HG03432 (cell line): ENCODE results near the gene IMMP2L.
"Not testable (repeated sequence)": the region's sequence is repeated elsewhere in the genome, so short reads cannot be mapped to it uniquely, and the experiment has no call there.

Source experiments
- ATAC-seq: cut with Tn5 transposase; IDR thresholded peaks from one replicate; pipeline ENCODE4 v1.9.1; 2021; ENCODE audit warnings: mild to moderate bottlenecking, moderate library complexity; ENCODE audit not compliant: unreplicated experiment

IMMP2L gene

GRCh38 chr7:110962374-110962773 is 599.9 kb downstream of the IMMP2L start:
- no peak for ATAC-seq

GRCh38 chr7:110960811-110961210 is 601.5 kb downstream of the IMMP2L start:
- ATAC-seq, result no peak

DNA sequence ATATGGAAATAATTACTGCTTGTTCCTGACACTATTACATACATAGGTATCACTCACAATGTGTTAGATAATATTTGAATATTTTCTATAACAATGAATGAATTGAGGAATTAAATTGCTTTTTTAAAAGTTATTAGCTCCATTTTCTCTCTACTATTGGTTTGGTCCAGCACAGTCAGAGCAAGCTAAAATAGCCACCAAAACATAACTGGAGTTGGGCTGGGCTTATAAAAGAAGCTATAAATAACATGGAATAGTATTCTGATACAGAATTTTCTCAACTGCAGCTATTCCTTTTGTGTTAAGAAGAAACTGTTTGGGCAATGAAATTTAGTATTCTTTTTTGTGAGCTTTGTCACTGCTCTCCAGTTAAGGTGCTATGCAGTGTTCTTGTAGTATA is 614.0 kb downstream of the IMMP2L start:
- no peak for ATAC-seq

DNA sequence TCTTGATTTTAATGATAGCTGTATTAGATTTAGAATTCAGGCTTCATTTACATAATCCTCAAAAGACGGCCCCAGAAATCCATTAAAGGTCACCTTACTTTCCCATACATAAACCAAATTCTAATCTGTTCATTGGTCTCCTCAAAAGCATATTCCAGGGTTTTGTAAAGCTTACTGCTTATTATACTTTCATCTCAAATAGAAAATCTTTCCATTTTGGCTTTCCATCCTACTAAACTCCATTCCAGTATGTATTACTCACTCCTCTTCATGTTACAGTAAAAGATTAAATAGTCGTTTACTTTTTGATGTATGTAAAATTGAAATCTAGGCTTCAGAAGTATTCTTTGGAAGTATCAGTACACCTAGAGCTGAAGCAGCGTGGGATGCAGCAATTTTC is 614.9 kb downstream of the IMMP2L start:
- no peak for ATAC-seq

DNA sequence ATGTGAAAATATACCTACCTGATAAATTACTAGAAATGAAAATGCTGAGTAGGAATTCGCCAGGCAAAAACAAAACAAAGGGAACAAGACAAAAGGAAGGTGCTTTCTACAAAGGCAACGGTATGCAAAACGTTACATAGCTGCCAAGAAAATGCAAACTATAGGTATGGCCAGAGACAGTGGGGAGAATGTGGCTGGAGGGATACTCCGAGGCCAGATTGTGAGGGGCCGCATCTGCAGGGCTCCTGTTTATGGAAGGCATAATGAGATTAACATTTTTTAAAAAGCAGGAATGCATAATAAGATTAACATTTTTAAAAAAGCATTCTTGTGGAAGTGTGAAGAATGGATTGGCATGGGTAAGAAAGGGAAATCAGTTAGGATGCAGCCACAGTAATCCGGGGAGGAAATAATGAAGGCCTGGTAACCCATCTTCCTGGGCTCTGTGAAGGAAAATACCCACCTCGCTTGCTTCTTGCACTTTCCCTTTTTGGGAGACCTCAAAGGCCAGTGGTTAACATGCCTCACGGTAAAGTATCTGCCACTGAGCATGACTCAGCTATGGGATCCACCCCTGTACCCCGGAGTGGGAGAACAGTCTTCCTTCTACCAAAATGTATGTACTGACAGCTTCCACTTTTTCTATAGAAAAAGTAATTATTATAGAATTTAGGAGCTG is 617.2 kb downstream of the IMMP2L start:
- ATAC-seq, result no peak

DNA sequence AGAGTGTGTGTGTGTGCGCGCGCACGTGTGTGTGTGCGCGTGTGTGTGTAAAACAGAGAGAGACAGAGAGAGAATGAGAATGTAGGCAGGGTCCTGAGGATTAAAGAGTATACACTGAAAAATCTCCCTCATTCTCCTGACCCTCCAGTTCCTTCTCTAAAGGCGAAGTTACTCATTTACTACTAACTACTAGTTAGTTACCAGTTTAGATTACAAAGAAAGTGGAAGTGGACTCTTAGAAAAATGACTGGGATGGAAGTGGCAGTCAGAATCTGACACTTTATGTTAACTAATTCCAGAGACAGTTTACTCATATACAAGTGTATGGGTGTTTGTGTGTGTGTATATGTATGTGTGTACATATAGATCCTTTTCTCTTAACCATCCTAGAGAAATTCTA is 617.8 kb downstream of the IMMP2L start:
- ATAC-seq, result no peak

GRCh38 chr7:110943701-110944345 is 618.5 kb downstream of the IMMP2L start:
- no peak for ATAC-seq

DNA sequence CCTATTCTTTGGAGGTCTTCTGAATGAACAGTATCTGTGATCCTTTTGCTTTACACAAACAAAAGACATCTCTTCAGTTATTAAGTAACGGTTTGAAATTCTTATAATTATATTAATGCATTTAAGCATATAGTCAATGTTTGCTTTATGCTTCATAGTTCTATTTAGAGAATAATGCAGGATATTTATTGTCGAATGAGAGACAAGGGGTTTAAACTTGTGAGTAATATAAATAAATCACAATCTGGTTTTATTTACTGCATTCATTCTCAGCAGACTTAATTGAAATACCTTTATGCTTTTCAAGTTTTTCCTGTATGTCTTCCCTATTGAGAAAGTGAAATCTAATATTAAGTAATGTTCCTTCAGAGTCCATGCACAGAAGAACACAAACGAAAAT is 620.9 kb downstream of the IMMP2L start:
- no peak for ATAC-seq

GRCh38 chr7:110940756-110941155 is 621.5 kb downstream of the IMMP2L start:
- ATAC-seq, result no peak

- no peak for ATAC-seq
These were observed 624.1 kb downstream of the IMMP2L start for GRCh38 chr7:110938165-110938564.

- ATAC-seq, result not testable (repeated sequence)
These were observed 625.6 kb downstream of the IMMP2L start for GRCh38 chr7:110936665-110937064.

- ATAC-seq, result no peak
These were observed 632.6 kb downstream of the IMMP2L start for GRCh38 chr7:110929480-110930249.

- ATAC-seq, result no peak
These were observed 639.4 kb downstream of the IMMP2L start for GRCh38 chr7:110922906-110923305.

DNA sequence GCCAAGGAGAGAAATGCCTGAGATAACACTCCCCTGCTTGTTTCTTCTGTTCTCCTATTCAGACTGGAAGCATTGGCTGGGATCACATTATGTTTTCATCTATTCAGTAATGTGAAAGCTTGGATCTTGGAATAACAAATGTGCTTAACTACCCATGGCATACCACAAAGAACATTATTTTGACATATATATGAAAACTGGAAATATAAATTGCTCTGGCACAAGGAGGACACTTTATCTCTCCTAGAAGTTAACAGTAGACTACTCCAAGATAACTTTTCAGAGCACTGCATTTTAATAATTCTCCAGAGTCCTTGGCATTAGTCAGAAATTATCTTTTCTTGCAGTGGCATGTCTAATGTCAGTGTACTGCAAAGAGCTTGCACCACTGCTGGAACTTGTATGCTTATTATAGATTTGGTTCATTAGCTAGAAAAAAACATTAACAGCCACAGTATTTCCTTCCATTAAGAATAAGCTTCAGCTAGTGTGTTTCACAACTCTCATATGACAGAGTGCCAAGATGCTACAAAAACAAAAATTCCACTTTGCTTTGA is 640.6 kb downstream of the IMMP2L start:
- ATAC-seq, result no peak

DNA sequence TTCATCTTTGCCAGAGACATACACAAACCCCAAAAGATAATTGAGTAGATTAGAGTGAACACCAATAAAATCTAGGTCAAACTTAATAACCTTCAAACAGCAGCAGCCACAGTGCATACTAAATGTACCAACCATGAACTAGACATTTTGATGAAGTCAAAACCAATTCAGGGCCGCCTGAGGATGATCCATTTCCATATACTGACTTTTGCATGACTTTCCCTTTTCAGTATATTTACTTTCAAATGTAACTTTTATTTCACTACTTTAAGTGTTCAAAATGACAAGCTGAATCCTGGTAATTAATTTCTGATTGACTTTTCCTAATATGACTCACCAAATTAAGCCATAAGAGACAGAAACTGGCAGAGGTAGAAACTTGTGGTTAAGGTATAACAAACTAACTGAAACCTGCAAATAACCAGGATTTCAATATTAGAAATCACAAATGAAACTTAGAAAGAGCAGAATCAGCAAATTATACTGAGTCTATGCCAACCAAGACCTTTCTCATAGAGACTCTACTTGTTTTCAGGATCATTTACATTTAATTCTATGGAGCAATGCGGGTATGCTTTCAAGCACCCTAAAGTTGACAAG is 643.2 kb downstream of the IMMP2L start:
- ATAC-seq, result peak; percentile 92

- ATAC-seq, result no peak
These were observed 648.0 kb downstream of the IMMP2L start for GRCh38 chr7:110914263-110914662.

DNA sequence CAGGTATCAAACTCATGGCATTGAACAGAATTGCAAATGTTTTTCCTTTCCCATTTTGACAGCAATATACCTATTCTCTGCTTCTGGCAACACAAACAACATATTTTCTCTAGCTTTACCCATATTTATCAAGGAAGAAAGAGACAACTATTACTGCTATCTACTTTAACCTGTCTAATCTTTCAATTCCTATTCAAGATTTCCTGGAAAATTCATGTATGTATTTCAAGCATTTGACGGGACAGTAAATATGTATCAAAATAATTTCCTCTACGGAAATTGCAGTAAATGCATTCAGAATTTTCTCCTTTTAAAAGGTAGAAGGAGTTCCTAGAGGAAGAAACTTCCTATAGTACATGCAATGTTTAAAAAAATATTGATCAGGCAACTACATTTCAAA is 650.7 kb downstream of the IMMP2L start:
- no peak for ATAC-seq

DNA sequence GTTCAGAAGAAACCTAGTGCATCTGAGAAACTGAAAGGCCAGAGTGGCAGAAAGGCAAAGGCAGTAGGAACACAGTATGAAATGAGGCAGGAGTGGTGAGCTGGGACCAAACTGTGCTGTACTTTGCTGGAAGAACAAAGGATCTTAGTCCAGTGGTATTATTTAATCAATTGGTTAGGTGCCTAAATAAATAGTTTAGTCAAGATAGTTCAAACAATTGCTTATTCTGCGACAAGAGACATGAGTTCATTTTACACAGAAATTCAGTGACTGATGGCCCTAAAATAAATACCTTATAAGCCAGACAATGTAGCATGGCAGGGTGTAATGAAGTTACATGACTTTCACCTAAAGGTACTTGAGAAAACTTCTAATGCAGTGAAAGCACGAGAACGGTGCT is 653.2 kb downstream of the IMMP2L start:
- no peak for ATAC-seq

DNA sequence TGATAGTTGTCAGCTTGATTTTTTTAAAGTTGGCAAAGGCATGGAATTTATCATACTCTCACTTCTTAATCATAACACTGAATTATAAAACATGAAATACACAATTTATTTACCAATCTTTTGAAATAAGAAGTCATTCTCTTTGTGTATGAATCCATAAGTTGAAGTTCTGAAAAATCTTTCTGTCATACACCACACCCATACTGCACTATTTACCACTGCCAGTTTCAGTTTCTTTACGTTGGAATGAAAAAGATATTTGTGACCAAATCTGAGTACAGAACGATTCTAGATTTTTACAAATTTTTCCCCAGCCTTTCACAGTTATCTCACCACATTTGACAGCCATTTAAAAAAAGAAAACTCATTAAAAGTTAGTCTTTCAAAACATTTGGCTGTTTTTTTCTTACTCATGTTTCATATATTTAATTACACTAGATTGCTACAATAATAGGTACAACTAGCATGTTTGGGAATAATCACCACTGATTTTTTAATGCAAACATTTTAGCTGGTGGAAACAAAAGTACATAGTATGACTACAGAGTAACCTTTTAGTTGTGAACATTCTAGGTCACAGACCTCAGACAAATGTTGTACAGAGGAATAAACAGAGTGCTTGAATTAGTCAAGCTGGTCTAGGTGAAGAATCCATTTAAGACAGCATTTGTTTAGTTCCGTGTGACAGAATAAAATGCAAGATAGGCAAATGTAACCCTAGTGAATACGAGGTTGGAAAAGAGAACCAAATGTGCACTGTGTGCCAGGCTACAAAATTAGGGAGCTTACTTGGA is 656.3 kb downstream of the IMMP2L start:
- no peak for ATAC-seq

DNA sequence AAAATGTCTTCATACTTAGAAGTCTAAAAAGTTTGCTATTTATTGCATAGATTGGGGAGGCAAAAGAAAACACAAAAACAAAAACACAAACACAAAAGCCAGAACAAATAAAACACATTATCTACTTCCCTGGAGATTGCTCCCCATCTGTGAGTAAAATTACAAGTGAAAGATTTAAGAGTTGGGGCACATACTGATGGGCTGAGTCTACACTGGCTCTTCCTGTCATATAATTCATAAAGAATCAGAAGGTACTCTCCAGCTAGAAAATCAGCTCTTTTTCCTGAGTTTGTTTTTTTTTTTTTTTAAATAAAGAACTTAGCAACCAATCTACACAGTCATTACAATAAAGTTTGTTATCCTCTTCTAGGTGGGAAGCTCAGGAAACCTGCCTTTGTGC is 663.8 kb downstream of the IMMP2L start:
- ATAC-seq, result no peak

DNA sequence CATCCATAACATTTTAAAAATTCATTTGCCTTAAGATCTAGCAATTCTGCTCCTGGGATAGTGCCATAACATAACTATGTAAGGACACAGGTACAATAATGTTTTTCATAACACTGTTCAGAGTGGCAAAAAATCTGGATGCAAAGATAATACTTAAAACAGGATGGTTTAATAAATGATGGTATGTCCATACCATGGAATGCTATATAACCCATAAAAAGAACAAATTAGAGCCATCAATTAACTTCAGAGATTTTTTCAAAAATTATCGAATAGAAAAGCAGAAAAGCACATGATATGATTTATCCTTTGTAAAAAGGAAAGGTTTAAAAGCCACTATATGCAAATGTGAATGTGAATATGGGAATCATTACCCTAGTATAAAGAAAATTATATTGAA is 664.8 kb downstream of the IMMP2L start:
- no peak for ATAC-seq
